Measurements from ENCODE around the gene MIEN1. TPM values are rescaled to one million over a fixed set of nuclear protein-coding genes. Genes with fewer than 3 reads are reported as not detected.
"Not testable (repeated sequence)": the region's sequence is repeated elsewhere in the genome, so short reads cannot be mapped to it uniquely, and the experiment has no call there.

The MIEN1 gene
- total and polyA plus RNA-seq, 5 donors, result 53.6 to 152 (median 65.3) TPM

GRCh38 chr17:39702901-39703893, 27.1 kb downstream of the MIEN1 start:
- intact Hi-C loops (cut with DNase I), result loop anchor here in 1 of 4 donors (10.0 kb wide), 1 partner anchor 58 kb away; no protein-coding TSS in a partner anchor
- ATAC-seq, result peak in 1 of 2 donors; percentile 33
- no peaks in the 10 kb centered on the region for H3K27me3 ChIP-seq (ENCODE audit: control insufficient read depth, insufficient read depth)
- DNase-seq, result peak in 2 of 3 donors; percentile 28 to 71
- H3K4me3 ChIP-seq (ENCODE audit: low read length), result no peak overlapping the region
- 53% methylated on average over 12 of the region's 12 CpGs for WGBS
- peak overlapping the region; percentile 49 for H3K27ac ChIP-seq (ENCODE audit: low read length)
- H3K9me3 ChIP-seq (ENCODE audit: control insufficient read depth, low read length), result no peaks in the 10 kb centered on the region
- H3K4me1 ChIP-seq (ENCODE audit: control insufficient read depth, insufficient read depth, low read length), result peaks cover 12% of the 10 kb centered on the region

GRCh38 chr17:39701784-39702422, 28.4 kb downstream of the MIEN1 start:
- DNase-seq (no peak), ATAC-seq (no peak)
- peaks cover 12% of the 10 kb centered on the region for H3K4me1 ChIP-seq (ENCODE audit: control insufficient read depth, insufficient read depth, low read length)
- intact Hi-C loops (cut with DNase I), result loop anchor here in 1 of 4 donors (10.0 kb wide), 1 partner anchor 57 kb away; no protein-coding TSS in a partner anchor
- H3K9me3 ChIP-seq (ENCODE audit: control insufficient read depth, low read length), result no peaks in the 10 kb centered on the region
- no peak overlapping the region for H3K4me3 ChIP-seq (ENCODE audit: low read length)
- H3K27ac ChIP-seq (ENCODE audit: low read length), result peak overlapping the region; percentile 49
- H3K27me3 ChIP-seq (ENCODE audit: control insufficient read depth, insufficient read depth), result no peaks in the 10 kb centered on the region
- 57% methylated on average over 4 of the region's 4 CpGs for WGBS

- Histone ChIP-seq H3K9me3 (ENCODE audit: control insufficient read depth, low read length) (no peaks in the 10 kb centered on the region), H3K4me3 (ENCODE audit: low read length) (peak overlapping the region; percentile 91), H3K4me1 (ENCODE audit: control insufficient read depth, insufficient read depth, low read length) (peaks cover 12% of the 10 kb centered on the region), H3K27ac (ENCODE audit: low read length) (peak overlapping the region; percentile 49), H3K27me3 (ENCODE audit: control insufficient read depth, insufficient read depth) (no peaks in the 10 kb centered on the region)
- 33% methylated on average over 10 of the region's 10 CpGs for WGBS
- DNase-seq (peak in 1 of 3 donors; percentile 26), ATAC-seq (no peak)
- intact Hi-C loops (cut with DNase I), result loop anchor here in 1 of 4 donors (10.0 kb wide), 1 partner anchor 56 kb away; no protein-coding TSS in a partner anchor
Measured at GRCh38 chr17:39701012-39701783, 29.1 kb downstream of the MIEN1 start.

- peak; percentile 29 to 74 (median 71) for DNase-seq
- peak; percentile 53 to 58 for ATAC-seq
- WGBS, result 1% methylated on average over 57 of the region's 57 CpGs
Measured at GRCh38 chr17:39700148-39700987, 30.0 kb downstream of the MIEN1 start.

GRCh38 chr17:39699818-39700147, 30.5 kb downstream of the MIEN1 start, which contains the start of gene ERBB2:
Gene ERBB2, plus strand, starts transcription at chr17:39700064. Its CDS starts 175 bp downstream, at chr17:39700239.
- H3K27me3 ChIP-seq (ENCODE audit: control insufficient read depth, insufficient read depth), result no peaks in the 10 kb centered on the region
- peak within 1 kb of the TSS; percentile 91 for H3K4me3 ChIP-seq (ENCODE audit: low read length)
- H3K9me3 ChIP-seq (ENCODE audit: control insufficient read depth, low read length), result no peaks in the 10 kb centered on the region
- intact Hi-C loops (cut with DNase I), result loop anchor here in 1 of 4 donors (10.0 kb wide), 1 partner anchor 55 kb away; no protein-coding TSS in a partner anchor
- H3K27ac ChIP-seq (ENCODE audit: low read length), result peak within 1 kb of the TSS; percentile 73
- DNase-seq (peak; percentile 77 to 90 (median 89)), ATAC-seq (peak; percentile 89 to 90)
- 3% methylated on average over 20 of the region's 20 CpGs for WGBS
- peaks cover 5% of the 10 kb centered on the region for H3K4me1 ChIP-seq (ENCODE audit: control insufficient read depth, insufficient read depth, low read length)

More at GRCh38 chr17:39700148-39700987, 30.0 kb downstream of the MIEN1 start:
- Histone ChIP-seq H3K4me3 (ENCODE audit: low read length) (peak overlapping the region; percentile 91), H3K4me1 (ENCODE audit: control insufficient read depth, insufficient read depth, low read length) (peaks cover 9% of the 10 kb centered on the region), H3K27ac (ENCODE audit: low read length) (peak overlapping the region; percentile 73), H3K9me3 (ENCODE audit: control insufficient read depth, low read length) (no peaks in the 10 kb centered on the region), H3K27me3 (ENCODE audit: control insufficient read depth, insufficient read depth) (no peaks in the 10 kb centered on the region)
- intact Hi-C loops (cut with DNase I), result loop anchor here in 1 of 4 donors (10.0 kb wide), 1 partner anchor 56 kb away; no protein-coding TSS in a partner anchor

GRCh38 chr17:39699157-39699817, 31.0 kb downstream of the MIEN1 start:
- intact Hi-C loops (cut with DNase I); H3K27me3 ChIP-seq (ENCODE audit: control insufficient read depth, insufficient read depth); H3K9me3 ChIP-seq (ENCODE audit: control insufficient read depth, low read length); H3K4me1 ChIP-seq (ENCODE audit: control insufficient read depth, insufficient read depth, low read length); ATAC-seq; DNase-seq: not testable (repeated sequence)
- Histone ChIP-seq H3K27ac (ENCODE audit: low read length) (peak overlapping the region; percentile 73), H3K4me3 (ENCODE audit: low read length) (peak overlapping the region; percentile 91)
- 47% methylated on average over 11 of the region's 11 CpGs for WGBS

GRCh38 chr17:39697961-39698360, 32.4 kb downstream of the MIEN1 start:
- intact Hi-C loops (cut with DNase I), result no loop called here
- H3K4me3 ChIP-seq (ENCODE audit: low read length), result no peak overlapping the region
- no peaks in the 10 kb centered on the region for H3K9me3 ChIP-seq (ENCODE audit: control insufficient read depth, low read length)
- ATAC-seq (no peak), DNase-seq (no peak)
- 95% methylated on average over 5 of the region's 5 CpGs for WGBS
- no peak overlapping the region for H3K27ac ChIP-seq (ENCODE audit: low read length)
- H3K4me1 ChIP-seq (ENCODE audit: control insufficient read depth, insufficient read depth, low read length), result peaks cover 3% of the 10 kb centered on the region
- H3K27me3 ChIP-seq (ENCODE audit: control insufficient read depth, insufficient read depth), result no peaks in the 10 kb centered on the region

- no peak for DNase-seq
- intact Hi-C loops (cut with DNase I), result no loop called here
- Histone ChIP-seq H3K27me3 (ENCODE audit: control insufficient read depth, insufficient read depth) (no peaks in the 10 kb centered on the region), H3K4me1 (ENCODE audit: control insufficient read depth, insufficient read depth, low read length) (peaks cover 1% of the 10 kb centered on the region), H3K27ac (ENCODE audit: low read length) (no peak overlapping the region), H3K4me3 (ENCODE audit: low read length) (no peak overlapping the region), H3K9me3 (ENCODE audit: control insufficient read depth, low read length) (no peaks in the 10 kb centered on the region)
- ATAC-seq, result no peak
- WGBS, result 86% methylated on average over 6 of the region's 6 CpGs
Measured at GRCh38 chr17:39696731-39697130, 33.6 kb downstream of the MIEN1 start.

- Histone ChIP-seq H3K4me3 (ENCODE audit: low read length) (no peak overlapping the region), H3K9me3 (ENCODE audit: control insufficient read depth, low read length) (no peaks in the 10 kb centered on the region), H3K4me1 (ENCODE audit: control insufficient read depth, insufficient read depth, low read length) (no peaks in the 10 kb centered on the region), H3K27ac (ENCODE audit: low read length) (no peak overlapping the region), H3K27me3 (ENCODE audit: control insufficient read depth, insufficient read depth) (no peaks in the 10 kb centered on the region)
- DNase-seq (no peak), ATAC-seq (no peak)
- intact Hi-C loops (cut with DNase I), result no loop called here
- 74% methylated on average over 2 of the region's 2 CpGs for WGBS
Measured at GRCh38 chr17:39695089-39695474, 35.2 kb downstream of the MIEN1 start.

All from right cardiac atrium (tissue), 5 donors.